GM20000 (cell line): ENCODE measurements around the gene IL26.
A peak's percentile ranks its signal among the peaks of the same experiment; 100 is the strongest.

Source experiments
- DNase-seq: peaks from one replicate; pipeline ENCODE4 v3.0.0; 2012; ENCODE audit warnings: low spot score
- CTCF ChIP-seq: IDR thresholded peaks from 2 replicates; pipeline ENCODE4 v1.5.1; 2012; ENCODE audit warnings: mild to moderate bottlenecking, control low read depth; ENCODE audit errors: extremely low read depth, missing control alignments

IL26 gene

GRCh38 chr12:68252077-68252476, 26.5 kb upstream of the IL26 start:
- no peak for TF ChIP-seq CTCF
- DNase-seq, result no peak

- DNase-seq, result no peak
- TF ChIP-seq CTCF, result no peak
Observed at GRCh38 chr12:68250454-68250853, 24.8 kb upstream of the IL26 start.

- DNase-seq, result no peak
- TF ChIP-seq CTCF, result no peak
Observed at GRCh38 chr12:68247785-68248184, 22.2 kb upstream of the IL26 start.

GRCh38 chr12:68246350-68246749, 20.7 kb upstream of the IL26 start:
- no peak for TF ChIP-seq CTCF
- DNase-seq, result no peak

- TF ChIP-seq CTCF, result no peak
- no peak for DNase-seq
Observed at GRCh38 chr12:68245180-68246021, 19.8 kb upstream of the IL26 start.

GRCh38 chr12:68242777-68243176, 17.2 kb upstream of the IL26 start:
- DNase-seq, result no peak
- TF ChIP-seq CTCF, result no peak

GRCh38 chr12:68240975-68241374, 15.4 kb upstream of the IL26 start:
- peak; percentile 81 for DNase-seq
- TF ChIP-seq CTCF, result no peak
